Neural crest cell (in vitro differentiated cells): Measurements from ENCODE around the gene NOS1AP. TPM values are rescaled to one million over a fixed set of nuclear protein-coding genes. Genes with fewer than 3 reads are reported as not detected.

Experiments
- DNase-seq: peaks from one replicate; pipeline ENCODE4 v3.0.0; 2021; ENCODE audit warnings: low read depth, mixed read lengths, low spot score
- H3K27ac Mint-ChIP-seq: one replicate; pipeline ENCODE4 v1.8.0; 2021; ENCODE audit warnings: mild to moderate bottlenecking, mixed read lengths; ENCODE audit not compliant: unreplicated experiment
- H3K27me3 Mint-ChIP-seq: 2 replicates; pipeline ENCODE4 v1.8.0; 2021; ENCODE audit warnings: low read depth, mild to moderate bottlenecking, mixed read lengths
- H3K36me3 Mint-ChIP-seq: 2 replicates; pipeline ENCODE4 v1.8.0; 2021; ENCODE audit warnings: low read depth, mild to moderate bottlenecking, mixed read lengths
- H3K4me1 Mint-ChIP-seq: 2 replicates; pipeline ENCODE4 v1.8.0; 2021; ENCODE audit warnings: mixed read lengths
- H3K4me3 Mint-ChIP-seq: one replicate; pipeline ENCODE4 v1.8.0; 2021; ENCODE audit warnings: mild to moderate bottlenecking, mixed read lengths
- H3K9me3 Mint-ChIP-seq: 2 replicates; pipeline ENCODE4 v1.8.0; 2021; ENCODE audit warnings: mixed read lengths
- total RNA-seq: library from RNA; stranded (reverse); gene quantifications from 2 replicates; pipeline ENCODE4 v1.2.1, GENCODE V29; 2021
- TF ChIP-seq, protein P1 (sequence below): fragments of 200-600 bp; sonication (generic); conservative IDR thresholded peaks from 2 replicates; pipeline ENCODE4 v1.5.0; 2021; ENCODE audit warnings: antibody characterized with exemption, mild to moderate bottlenecking

NOS1AP gene
- total RNA-seq, 1 donor from 2014 or later: 7.0 TPM

DNA sequence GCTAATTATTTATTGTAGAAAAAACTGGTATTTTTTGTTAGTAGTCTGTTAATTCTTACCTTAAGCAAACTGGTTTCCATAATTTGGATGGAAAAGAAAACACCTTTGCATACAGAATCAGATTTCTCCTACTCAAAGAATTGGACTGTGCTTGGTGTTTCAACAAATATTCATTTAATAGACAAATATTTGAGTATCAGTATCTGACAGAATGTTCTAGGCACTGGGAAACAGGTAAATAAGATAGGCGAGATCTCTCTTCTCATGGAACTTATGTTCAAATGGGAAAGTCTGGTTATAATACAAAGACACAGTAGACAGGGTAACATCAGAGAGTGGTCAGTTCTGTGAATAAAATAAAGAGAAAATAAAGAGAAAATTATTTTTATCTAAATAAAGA, 119.9 kb downstream of the NOS1AP start:
- Mint-ChIP-seq H3K4me3 (no peak overlapping the region), H3K9me3 (peaks cover 4% of the 10 kb centered on the region), H3K4me1 (peaks cover 3% of the 10 kb centered on the region), H3K27me3 (no peaks in the 10 kb centered on the region), H3K27ac (no peak overlapping the region), H3K36me3 (peaks cover 4% of the 10 kb centered on the region)
- TF ChIP-seq, protein P1, sequence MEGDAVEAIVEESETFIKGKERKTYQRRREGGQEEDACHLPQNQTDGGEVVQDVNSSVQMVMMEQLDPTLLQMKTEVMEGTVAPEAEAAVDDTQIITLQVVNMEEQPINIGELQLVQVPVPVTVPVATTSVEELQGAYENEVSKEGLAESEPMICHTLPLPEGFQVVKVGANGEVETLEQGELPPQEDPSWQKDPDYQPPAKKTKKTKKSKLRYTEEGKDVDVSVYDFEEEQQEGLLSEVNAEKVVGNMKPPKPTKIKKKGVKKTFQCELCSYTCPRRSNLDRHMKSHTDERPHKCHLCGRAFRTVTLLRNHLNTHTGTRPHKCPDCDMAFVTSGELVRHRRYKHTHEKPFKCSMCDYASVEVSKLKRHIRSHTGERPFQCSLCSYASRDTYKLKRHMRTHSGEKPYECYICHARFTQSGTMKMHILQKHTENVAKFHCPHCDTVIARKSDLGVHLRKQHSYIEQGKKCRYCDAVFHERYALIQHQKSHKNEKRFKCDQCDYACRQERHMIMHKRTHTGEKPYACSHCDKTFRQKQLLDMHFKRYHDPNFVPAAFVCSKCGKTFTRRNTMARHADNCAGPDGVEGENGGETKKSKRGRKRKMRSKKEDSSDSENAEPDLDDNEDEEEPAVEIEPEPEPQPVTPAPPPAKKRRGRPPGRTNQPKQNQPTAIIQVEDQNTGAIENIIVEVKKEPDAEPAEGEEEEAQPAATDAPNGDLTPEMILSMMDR: no peak
- DNase-seq: no peak

DNA sequence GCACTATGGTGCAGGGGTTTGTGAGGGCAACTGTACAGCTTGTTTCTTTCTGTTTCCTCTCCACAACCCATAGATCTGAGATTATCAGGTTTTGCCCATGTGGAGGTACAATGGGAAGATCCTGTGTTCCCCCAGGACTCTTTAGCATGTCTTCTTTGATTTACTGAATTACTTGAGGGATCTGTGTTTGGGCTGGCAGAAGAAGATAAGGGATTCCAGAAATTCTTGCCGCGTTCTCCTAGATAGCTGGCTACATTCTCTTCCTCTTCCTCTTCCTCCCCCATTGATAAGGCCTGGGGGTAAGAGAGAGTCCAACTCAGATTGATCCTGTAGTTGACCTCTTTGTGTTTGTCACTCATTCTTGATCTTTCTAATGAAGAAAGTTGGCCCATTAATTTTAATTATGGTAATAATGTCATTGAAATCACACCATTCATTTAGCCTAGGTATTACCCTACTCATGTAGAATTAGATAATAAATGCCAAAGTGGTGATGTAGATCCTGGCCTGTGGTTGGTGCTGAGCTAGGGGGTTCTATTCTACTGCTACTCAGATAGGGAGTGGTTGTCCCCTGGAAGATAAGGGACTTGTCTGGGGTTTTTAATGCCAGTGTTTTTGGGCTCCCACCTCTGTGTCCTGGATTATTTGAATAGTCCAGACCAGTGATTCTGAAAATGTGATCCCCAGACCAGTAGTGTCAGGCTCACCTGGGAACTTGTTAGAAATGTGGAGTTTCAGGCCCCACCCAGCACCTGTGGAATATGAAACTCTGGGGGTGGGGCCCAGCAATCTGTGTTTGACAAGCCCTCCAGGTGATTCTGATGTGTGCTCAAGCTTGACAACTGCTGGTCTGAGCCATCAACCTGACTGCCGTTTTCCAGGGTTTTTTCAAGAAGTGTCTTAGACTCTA, 122.2 kb downstream of the NOS1AP start:
- Mint-ChIP-seq H3K36me3 (no peaks in the 10 kb centered on the region), H3K27ac (no peak overlapping the region), H3K27me3 (no peaks in the 10 kb centered on the region), H3K4me3 (no peak overlapping the region), H3K9me3 (no peaks in the 10 kb centered on the region), H3K4me1 (peaks cover 5% of the 10 kb centered on the region)
- no peak for DNase-seq
- TF ChIP-seq, protein P1: no peak

GRCh38 chr1:162192306-162192678, 122.8 kb downstream of the NOS1AP start:
- Mint-ChIP-seq H3K4me1 (peaks cover 11% of the 10 kb centered on the region), H3K9me3 (no peaks in the 10 kb centered on the region), H3K4me3 (no peak overlapping the region), H3K36me3 (no peaks in the 10 kb centered on the region), H3K27ac (no peak overlapping the region), H3K27me3 (no peaks in the 10 kb centered on the region)
- no peak for DNase-seq
- TF ChIP-seq, protein P1: no peak

DNA sequence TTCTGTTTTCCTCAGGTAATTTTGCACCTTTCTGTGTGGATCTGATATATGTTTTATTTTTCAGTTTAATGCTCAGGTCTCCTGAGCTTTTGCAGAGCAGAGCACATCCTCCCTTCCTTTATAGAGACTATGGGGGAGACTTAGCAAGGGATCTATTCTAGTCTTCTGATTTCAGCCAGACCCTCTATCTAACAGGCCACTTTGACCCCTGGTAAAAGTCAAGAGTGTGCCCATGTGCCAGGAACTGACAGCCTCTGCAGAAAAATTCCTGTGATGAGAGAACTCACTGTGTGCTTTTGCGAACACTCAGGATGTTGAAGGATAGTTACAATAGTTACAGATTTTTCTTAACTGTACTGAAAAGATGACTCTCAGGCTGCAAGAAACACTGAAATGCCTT, 123.3 kb downstream of the NOS1AP start:
- no peak for DNase-seq
- H3K9me3 Mint-ChIP-seq: no peaks in the 10 kb centered on the region
- H3K27ac Mint-ChIP-seq: no peak overlapping the region
- no peak overlapping the region for H3K4me3 Mint-ChIP-seq
- no peaks in the 10 kb centered on the region for H3K27me3 Mint-ChIP-seq
- H3K36me3 Mint-ChIP-seq: no peaks in the 10 kb centered on the region
- peaks cover 13% of the 10 kb centered on the region for H3K4me1 Mint-ChIP-seq
- TF ChIP-seq, protein P1: no peak

GRCh38 chr1:162193221-162193620, 123.7 kb downstream of the NOS1AP start:
- H3K36me3 Mint-ChIP-seq: no peaks in the 10 kb centered on the region
- peaks cover 13% of the 10 kb centered on the region for H3K4me1 Mint-ChIP-seq
- no peaks in the 10 kb centered on the region for H3K27me3 Mint-ChIP-seq
- H3K27ac Mint-ChIP-seq: no peak overlapping the region
- TF ChIP-seq, protein P1: no peak
- no peak for DNase-seq
- H3K4me3 Mint-ChIP-seq: no peak overlapping the region
- H3K9me3 Mint-ChIP-seq: no peaks in the 10 kb centered on the region
